BJ (cell line): Measurements from ENCODE around the gene LRRC23. TPM values are rescaled to one million over a fixed set of nuclear protein-coding genes. Genes with fewer than 3 reads are reported as not detected.

Source experiments
- CTCF ChIA-PET: fragments of 350-600 bp; formaldehyde crosslinking; extraction: SDS; loops from one replicate; lab custom pipeline; 2021; ENCODE audit warnings: antibody characterized with exemption, inconsistent platforms; lab: Yijun Ruan, JAX
- POLR2A ChIA-PET: fragments of 300-600 bp; sonication (Branson Sonifier 250); formaldehyde crosslinking; extraction: SDS; loops from one replicate; lab custom pipeline; 2021; ENCODE audit warnings: antibody characterized with exemption; lab: Charles Lee
- DNase-seq: peaks from one replicate; pipeline ENCODE4 v3.0.0-alpha.2; 2011; ENCODE audit warnings: low read depth
- H3K27me3 ChIP-seq: 2 replicates; pipeline ENCODE4 v1.6.0; 2011; ENCODE audit warnings: low read length; ENCODE audit not compliant: control insufficient read depth, insufficient read depth
- H3K36me3 ChIP-seq: 2 replicates; pipeline ENCODE4 v1.5.1; 2011; ENCODE audit warnings: low read length; ENCODE audit not compliant: control insufficient read depth, insufficient read depth
- H3K4me3 ChIP-seq: 2 replicates; pipeline ENCODE4 v1.5.1; 2011; ENCODE audit warnings: low read depth, mild to moderate bottlenecking, control low read depth, low read length
- CTCF ChIP-seq: IDR thresholded peaks from 2 replicates; pipeline ENCODE4 v1.5.1; 2011; ENCODE audit warnings: low read depth, mild to moderate bottlenecking, control low read depth, inconsistent platforms, low read length, moderate library complexity; ENCODE audit not compliant: insufficient read depth
- polyA minus RNA-seq: library from RNA; depleted of rRNA, polyadenylated mRNA; stranded (reverse); fragments of >200 nt; gene quantifications from 2 replicates; pipeline ENCODE4 v1.2.3, GENCODE V29; 2011; rRNA and poly(A)+ RNA removed
- polyA plus RNA-seq: library from polyadenylated mRNA; depleted of rRNA; stranded (reverse); fragments of >200 nt; gene quantifications from 2 replicates; pipeline ENCODE4 v1.2.3, GENCODE V29; 2011; rRNA removed

LRRC23 gene, protein sequence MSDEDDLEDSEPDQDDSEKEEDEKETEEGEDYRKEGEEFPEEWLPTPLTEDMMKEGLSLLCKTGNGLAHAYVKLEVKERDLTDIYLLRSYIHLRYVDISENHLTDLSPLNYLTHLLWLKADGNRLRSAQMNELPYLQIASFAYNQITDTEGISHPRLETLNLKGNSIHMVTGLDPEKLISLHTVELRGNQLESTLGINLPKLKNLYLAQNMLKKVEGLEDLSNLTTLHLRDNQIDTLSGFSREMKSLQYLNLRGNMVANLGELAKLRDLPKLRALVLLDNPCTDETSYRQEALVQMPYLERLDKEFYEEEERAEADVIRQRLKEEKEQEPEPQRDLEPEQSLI
- polyA plus RNA-seq (12.7 and 13.3 TPM in 2 replicates), polyA minus RNA-seq (4.8 and 5.2 TPM in 2 replicates)

GRCh38 chr12:6904280-6905276 is at the start of gene LRRC23:
Gene LRRC23, plus strand, starts transcription at chr12:6904822. Its CDS starts 812 bp downstream, at chr12:6905634.
- Histone ChIP-seq H3K27me3 (no peaks in the 10 kb centered on the region), H3K4me3 (peak within 1 kb of the TSS; percentile 58), H3K36me3 (no peaks in the 10 kb centered on the region; the same call in 1 of the 2 replicates)
- ChIA-PET POLR2A (interaction anchor here (0.6 kb wide), 1 partner anchor 32 kb away, joined by 7 read pairs; the partner anchor contains the start of gene SPSB2), CTCF (interaction anchor here (0.6 to 2.2 kb wide), 7 partner anchors 13 to 1486 kb away, joined by 3 to 12 read pairs (median 5); no protein-coding TSS in a partner anchor)
- no peak for TF ChIP-seq CTCF
- DNase-seq, result peak; percentile 73

- Histone ChIP-seq H3K36me3 (peaks cover 31% of the 10 kb centered on the region), H3K27me3 (no peaks in the 10 kb centered on the region), H3K4me3 (no peak overlapping the region)
- ChIA-PET CTCF (interaction anchor here (8.0 kb wide), 1 partner anchor 14 kb away, joined by 112 read pairs; the partner anchor contains the start of genes SPSB2 and TPI1), POLR2A (no interaction called here)
- TF ChIP-seq CTCF, result no peak
- DNase-seq, result no peak
Measured at GRCh38 chr12:6855322-6855721, 49.3 kb upstream of the LRRC23 start.

DNA sequence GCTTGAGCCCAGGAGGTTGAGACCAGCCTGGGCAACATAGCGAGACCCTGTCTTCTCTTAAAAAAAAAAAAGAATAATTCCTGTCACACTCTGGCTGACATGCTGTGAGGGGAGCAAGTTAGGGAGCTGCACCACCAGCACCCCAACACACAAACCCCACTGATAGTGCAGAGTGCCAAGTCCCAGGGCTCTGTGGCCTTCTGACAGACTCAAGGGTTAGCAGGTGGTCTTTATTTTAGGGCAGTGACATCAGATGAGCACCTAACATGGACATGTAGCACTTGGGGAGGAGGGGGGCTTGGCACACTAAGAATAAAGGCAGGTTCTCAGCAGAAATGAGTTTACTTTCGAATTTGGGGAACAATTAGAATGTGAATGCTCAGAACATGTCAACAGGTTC is 45.8 kb upstream of the LRRC23 start:
- TF ChIP-seq CTCF, result no peak
- no peaks in the 10 kb centered on the region for H3K27me3 ChIP-seq
- CTCF ChIA-PET, result interaction anchor here (1.9 to 3.5 kb wide), 3 partner anchors 10 to 106 kb away, joined by 5 to 15 read pairs (median 10); partner anchors contain the start of genes MLF2 and SPSB2
- peaks cover 54% of the 10 kb centered on the region for H3K36me3 ChIP-seq
- no peak for DNase-seq
- POLR2A ChIA-PET, result no interaction called here
- H3K4me3 ChIP-seq, result no peak overlapping the region

GRCh38 chr12:6860116-6860515 is 44.5 kb upstream of the LRRC23 start:
- Histone ChIP-seq H3K27me3 (no peaks in the 10 kb centered on the region), H3K4me3 (no peak overlapping the region), H3K36me3 (peaks cover 59% of the 10 kb centered on the region)
- ChIA-PET CTCF (interaction anchor here (1.1 to 3.5 kb wide), 4 partner anchors 9 to 107 kb away, joined by 4 to 15 read pairs (median 8); partner anchors contain the start of genes MLF2 and SPSB2), POLR2A (no interaction called here)
- TF ChIP-seq CTCF, result no peak
- no peak for DNase-seq
